ENCODE data around the gene U2AF1L4.

GRCh38 chr19:35790981-35791813, 46.0 kb upstream of the U2AF1L4 start:
- TF ChIP-seq POLR2AphosphoS5 (IDR thresholded peaks at IDR 0.05; ENCODE audit: insufficient read depth, low read depth, low read length) (no peak), POLR2A (IDR thresholded peaks at IDR 0.05; ENCODE audit: low read depth, low read length) (no peak), EZH2 (IDR thresholded peaks at IDR 0.05; ENCODE audit: borderline replicate concordance, low read depth, low read length, severe bottlenecking) (no peak), GATA2 (IDR thresholded peaks at IDR 0.05; ENCODE audit: insufficient read depth, insufficient read length, low read depth, low read length) (no peak), JUN (IDR thresholded peaks at IDR 0.05; ENCODE audit: borderline replicate concordance, insufficient read depth, insufficient read length, low read depth) (no peak)
- TF ChIP-seq, protein P1, sequence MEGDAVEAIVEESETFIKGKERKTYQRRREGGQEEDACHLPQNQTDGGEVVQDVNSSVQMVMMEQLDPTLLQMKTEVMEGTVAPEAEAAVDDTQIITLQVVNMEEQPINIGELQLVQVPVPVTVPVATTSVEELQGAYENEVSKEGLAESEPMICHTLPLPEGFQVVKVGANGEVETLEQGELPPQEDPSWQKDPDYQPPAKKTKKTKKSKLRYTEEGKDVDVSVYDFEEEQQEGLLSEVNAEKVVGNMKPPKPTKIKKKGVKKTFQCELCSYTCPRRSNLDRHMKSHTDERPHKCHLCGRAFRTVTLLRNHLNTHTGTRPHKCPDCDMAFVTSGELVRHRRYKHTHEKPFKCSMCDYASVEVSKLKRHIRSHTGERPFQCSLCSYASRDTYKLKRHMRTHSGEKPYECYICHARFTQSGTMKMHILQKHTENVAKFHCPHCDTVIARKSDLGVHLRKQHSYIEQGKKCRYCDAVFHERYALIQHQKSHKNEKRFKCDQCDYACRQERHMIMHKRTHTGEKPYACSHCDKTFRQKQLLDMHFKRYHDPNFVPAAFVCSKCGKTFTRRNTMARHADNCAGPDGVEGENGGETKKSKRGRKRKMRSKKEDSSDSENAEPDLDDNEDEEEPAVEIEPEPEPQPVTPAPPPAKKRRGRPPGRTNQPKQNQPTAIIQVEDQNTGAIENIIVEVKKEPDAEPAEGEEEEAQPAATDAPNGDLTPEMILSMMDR (IDR thresholded peaks at IDR 0.05; ENCODE audit: extremely low read depth in 1 of 2, insufficient read depth in 1 of 2, low read depth in 1 of 2, low read length in 2 of 2), result no peak
- TF ChIP-seq, protein P2, sequence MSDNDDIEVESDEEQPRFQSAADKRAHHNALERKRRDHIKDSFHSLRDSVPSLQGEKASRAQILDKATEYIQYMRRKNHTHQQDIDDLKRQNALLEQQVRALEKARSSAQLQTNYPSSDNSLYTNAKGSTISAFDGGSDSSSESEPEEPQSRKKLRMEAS (IDR thresholded peaks at IDR 0.05; ENCODE audit: insufficient read depth, insufficient read length), result no peak
